Vagina (tissue), 2 donors: ENCODE data around the gene NPTXR.
A peak's percentile ranks its signal among the peaks of the same experiment; 100 is the strongest.

Experiments used
- POLR2A ChIP-seq, 2 donors: fragments of 450-650 bp; IDR thresholded peaks; one replicate each; pipeline ENCODE4 v1.6.1; 2017; ENCODE audit warnings: antibody characterized with exemption in 2 of 2, mild to moderate bottlenecking in 2 of 2, moderate library complexity in 2 of 2
- POLR2AphosphoS5 ChIP-seq, 2 donors: sonication (generic); formaldehyde crosslinking; IDR thresholded peaks; one replicate each; pipeline ENCODE4 v1.9.0; 2017; ENCODE audit warnings: antibody characterized with exemption in 2 of 2, mild to moderate bottlenecking in 2 of 2, low read depth in 1 of 2; ENCODE audit not compliant: insufficient read depth in 1 of 2
- TF ChIP-seq, protein P1 (sequence below), 3 experiments: fragments of 450-650 bp in 2 of 3; fragments of 200-600 bp in 1 of 3; sonication (generic) in 1 of 3; IDR thresholded peaks; one replicate each; pipeline ENCODE4 v1.5.1; 2017 to 2019; ENCODE audit warnings: antibody characterized with exemption in 3 of 3, mild to moderate bottlenecking in 2 of 3, moderate library complexity in 2 of 3

DNA sequence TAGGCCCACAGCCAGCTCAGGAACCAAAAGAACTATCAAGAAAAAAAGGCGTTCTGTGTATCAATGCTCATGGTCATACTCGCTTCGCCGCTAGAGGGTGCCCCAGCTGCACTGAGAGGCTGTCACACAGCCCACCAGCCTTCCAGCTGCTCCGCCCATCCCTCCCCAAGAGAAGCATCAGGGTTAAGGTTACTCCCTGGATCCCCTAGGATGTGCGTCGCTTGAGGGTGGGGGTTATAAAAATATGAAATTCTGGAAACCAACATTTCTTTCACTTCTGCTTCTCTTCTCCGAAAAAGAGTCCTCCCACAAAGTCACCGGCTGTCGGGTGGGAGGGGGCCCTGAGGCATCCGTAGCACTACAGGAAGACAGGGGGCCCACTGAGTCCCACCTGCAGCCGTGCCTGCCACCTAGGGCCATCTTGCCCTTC, 26.5 kb upstream of the NPTXR start:
- TF ChIP-seq, protein P1, sequence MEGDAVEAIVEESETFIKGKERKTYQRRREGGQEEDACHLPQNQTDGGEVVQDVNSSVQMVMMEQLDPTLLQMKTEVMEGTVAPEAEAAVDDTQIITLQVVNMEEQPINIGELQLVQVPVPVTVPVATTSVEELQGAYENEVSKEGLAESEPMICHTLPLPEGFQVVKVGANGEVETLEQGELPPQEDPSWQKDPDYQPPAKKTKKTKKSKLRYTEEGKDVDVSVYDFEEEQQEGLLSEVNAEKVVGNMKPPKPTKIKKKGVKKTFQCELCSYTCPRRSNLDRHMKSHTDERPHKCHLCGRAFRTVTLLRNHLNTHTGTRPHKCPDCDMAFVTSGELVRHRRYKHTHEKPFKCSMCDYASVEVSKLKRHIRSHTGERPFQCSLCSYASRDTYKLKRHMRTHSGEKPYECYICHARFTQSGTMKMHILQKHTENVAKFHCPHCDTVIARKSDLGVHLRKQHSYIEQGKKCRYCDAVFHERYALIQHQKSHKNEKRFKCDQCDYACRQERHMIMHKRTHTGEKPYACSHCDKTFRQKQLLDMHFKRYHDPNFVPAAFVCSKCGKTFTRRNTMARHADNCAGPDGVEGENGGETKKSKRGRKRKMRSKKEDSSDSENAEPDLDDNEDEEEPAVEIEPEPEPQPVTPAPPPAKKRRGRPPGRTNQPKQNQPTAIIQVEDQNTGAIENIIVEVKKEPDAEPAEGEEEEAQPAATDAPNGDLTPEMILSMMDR (IDR thresholded peaks at IDR 0.05) = peak; percentile 79 to 94 (median 89)
- peak; percentile 30 to 41 for TF ChIP-seq POLR2AphosphoS5 (IDR thresholded peaks at IDR 0.05; ENCODE audit: insufficient read depth in 1 of 2, low read depth in 1 of 2)
- no peak for TF ChIP-seq POLR2A (IDR thresholded peaks at IDR 0.05)
